Stimulated activated naive CD8-positive, alpha-beta T cell treated with anti-CD3 and anti-CD28 coated beads, Interleukin-15, amount 100 ng/mL, for 72 hours (primary cell): ENCODE results near the gene MTA1.

ENCODE experiments used
- ATAC-seq: fragments of 150-1000 bp; cut with Tn5 transposase; 2 replicates; pipeline ENCODE4 v1.10.0; 2021; ENCODE audit warnings: mild to moderate bottlenecking, moderate library complexity
- DNase-seq, 2 donors: peaks; one replicate each; pipeline ENCODE4 v3.0.0; 2021 to 2022
- H3K27ac Mint-ChIP-seq, 2 donors: one replicate each; pipeline ENCODE4 v1.8.0; 2022; ENCODE audit warnings: mild to moderate bottlenecking in 2 of 2, mixed read lengths in 2 of 2, moderate library complexity in 2 of 2
- H3K27me3 Mint-ChIP-seq: one replicate; pipeline ENCODE4 v1.8.0; 2022; ENCODE audit warnings: mixed read lengths
- H3K4me1 Mint-ChIP-seq: one replicate; pipeline ENCODE4 v1.8.0; 2022; ENCODE audit warnings: mild to moderate bottlenecking, mixed read lengths
- H3K4me3 Mint-ChIP-seq, 2 donors: one replicate each; pipeline ENCODE4 v1.8.0; 2022; ENCODE audit warnings: mild to moderate bottlenecking in 2 of 2, mixed read lengths in 2 of 2, moderate library complexity in 1 of 2
- H3K9me3 Mint-ChIP-seq, 2 donors: one replicate each; pipeline ENCODE4 v1.8.0; 2022; ENCODE audit warnings: mixed read lengths in 2 of 2

MTA1 gene

DNA sequence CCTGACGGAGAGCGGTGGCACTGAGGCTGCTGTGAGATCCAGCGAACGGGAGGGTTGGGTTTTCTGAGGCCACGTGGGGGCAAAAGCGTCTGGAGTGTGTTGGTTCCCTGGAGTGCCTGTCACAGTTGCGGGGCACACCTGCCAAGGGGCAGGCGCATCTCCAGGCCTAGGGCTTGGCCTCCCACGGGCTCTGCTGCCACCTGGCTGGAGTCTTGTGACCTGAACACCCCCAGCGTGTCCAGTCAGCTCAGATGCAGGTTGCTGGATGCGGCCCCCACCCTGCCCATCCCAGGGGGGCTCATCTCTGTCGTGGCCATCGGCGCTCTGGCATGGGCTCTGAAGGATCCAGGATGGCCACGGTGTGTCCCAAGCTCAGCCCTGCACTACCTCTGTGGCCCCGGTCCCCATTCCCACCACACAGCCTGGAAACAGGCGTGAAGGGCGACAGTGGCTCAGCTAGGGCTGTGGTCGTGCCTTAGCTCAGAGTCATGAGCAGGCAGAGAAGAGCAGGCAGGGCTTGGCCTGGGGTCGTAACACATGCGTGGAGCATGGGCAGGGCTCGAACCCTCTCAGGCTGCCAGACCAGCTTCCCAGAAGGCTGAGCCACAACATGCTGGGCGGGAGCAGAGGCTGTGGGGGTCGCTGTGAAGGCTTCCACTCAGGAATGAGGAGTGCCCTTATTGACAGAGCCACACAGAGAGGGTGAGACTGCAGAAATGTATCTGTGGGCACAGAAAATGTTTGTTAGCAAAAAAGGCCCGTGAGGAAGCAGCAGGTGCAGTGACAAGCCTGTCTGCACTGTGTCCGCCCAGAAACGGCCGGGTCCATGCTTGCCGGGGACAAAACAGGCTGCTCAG, 31.5 kb downstream of the MTA1 start:
- no peaks in the 10 kb centered on the region for H3K27me3 Mint-ChIP-seq
- no peak for DNase-seq
- peaks cover 30% of the 10 kb centered on the region for H3K4me1 Mint-ChIP-seq
- ATAC-seq = no peak
- H3K27ac Mint-ChIP-seq = no peak overlapping the region
- no peak overlapping the region for H3K4me3 Mint-ChIP-seq
- H3K9me3 Mint-ChIP-seq = no peaks in the 10 kb centered on the region

DNA sequence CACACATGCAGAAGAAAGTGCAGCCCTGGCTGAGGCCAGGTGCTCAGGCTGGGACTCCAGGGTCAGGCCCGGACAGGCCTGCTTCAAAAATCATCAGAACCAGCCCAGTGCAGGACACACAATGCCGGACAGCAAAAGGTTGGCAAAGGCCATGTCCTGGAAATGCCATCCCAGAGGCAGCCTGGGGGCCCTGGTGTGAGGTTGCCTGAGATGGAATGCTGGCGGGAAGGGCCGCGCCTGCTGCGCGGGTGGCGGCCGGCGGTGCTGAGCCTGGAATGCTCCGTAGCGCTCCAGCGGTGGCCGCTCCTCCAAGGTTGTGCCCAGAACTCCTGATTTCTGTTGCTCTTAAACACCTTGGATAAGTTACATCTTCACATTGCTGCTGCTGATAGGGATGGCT, 33.3 kb downstream of the MTA1 start:
- ATAC-seq (no peak), DNase-seq (no peak)
- Mint-ChIP-seq H3K9me3 (no peaks in the 10 kb centered on the region), H3K27me3 (no peaks in the 10 kb centered on the region), H3K27ac (peak overlapping the region; percentile 40 to 88), H3K4me1 (peaks cover 19% of the 10 kb centered on the region), H3K4me3 (no peak overlapping the region)

GRCh38 chr14:105453847-105454246, 34.2 kb downstream of the MTA1 start:
- H3K9me3 Mint-ChIP-seq = no peaks in the 10 kb centered on the region
- H3K4me1 Mint-ChIP-seq = peaks cover 17% of the 10 kb centered on the region
- H3K4me3 Mint-ChIP-seq = no peak overlapping the region
- H3K27ac Mint-ChIP-seq = no peak overlapping the region
- ATAC-seq = peak; percentile 2
- no peak for DNase-seq
- no peaks in the 10 kb centered on the region for H3K27me3 Mint-ChIP-seq

GRCh38 chr14:105455086-105455640, 35.5 kb downstream of the MTA1 start:
- Mint-ChIP-seq H3K4me1 (peaks cover 17% of the 10 kb centered on the region), H3K27ac (peak overlapping the region in 1 of 2 donors; percentile 8), H3K27me3 (no peaks in the 10 kb centered on the region), H3K9me3 (no peaks in the 10 kb centered on the region), H3K4me3 (no peak overlapping the region)
- no peak for ATAC-seq
- no peak for DNase-seq

DNA sequence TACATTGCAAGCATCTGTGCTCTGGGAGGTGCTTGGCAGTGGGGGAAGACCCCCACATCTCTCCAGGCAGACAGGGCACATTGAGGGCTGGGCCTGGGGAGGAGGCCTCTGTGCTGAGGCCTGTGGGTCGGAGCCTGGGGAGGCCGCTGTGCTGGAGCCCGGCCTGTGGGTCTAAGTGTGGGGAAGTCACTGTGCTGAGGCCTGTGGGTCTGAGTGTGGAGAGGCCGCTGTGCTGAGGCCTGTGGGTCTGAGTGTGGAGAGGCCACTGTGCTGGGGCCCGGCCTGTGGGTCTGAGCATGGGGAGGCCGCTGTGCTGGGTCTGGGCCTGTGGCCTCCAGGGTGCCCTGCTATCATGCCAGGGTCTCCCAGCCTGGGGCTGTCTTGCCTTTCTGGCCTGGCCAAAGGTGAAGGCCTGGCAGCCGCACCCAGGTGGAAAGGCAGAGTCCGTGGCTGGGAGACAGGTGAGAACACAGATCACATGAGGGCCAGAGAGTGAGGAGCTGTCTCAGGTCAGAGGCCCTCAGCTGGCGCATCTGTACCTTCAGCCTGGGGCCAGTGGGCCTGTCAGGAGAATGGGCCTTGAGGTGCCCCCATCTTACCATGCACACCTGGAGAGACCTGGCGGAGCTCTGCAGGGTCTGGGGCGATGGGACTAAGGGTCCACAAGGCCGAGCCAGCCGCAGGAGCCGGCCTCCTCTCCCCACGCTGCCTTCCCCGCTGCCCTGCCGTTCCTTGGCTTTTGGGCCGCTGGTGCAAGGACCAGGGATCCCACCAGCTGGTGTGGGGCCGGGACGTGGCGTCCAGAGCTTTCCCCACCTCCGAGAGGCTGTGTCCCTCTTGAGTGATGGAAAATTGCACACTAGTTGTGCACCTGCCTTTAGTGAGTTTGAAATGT, 36.4 kb downstream of the MTA1 start:
- Mint-ChIP-seq H3K9me3 (no peaks in the 10 kb centered on the region), H3K27me3 (no peaks in the 10 kb centered on the region), H3K4me1 (peaks cover 17% of the 10 kb centered on the region), H3K4me3 (no peak overlapping the region), H3K27ac (peak overlapping the region in 1 of 2 donors; percentile 48)
- ATAC-seq = no peak
- no peak for DNase-seq

- Mint-ChIP-seq H3K9me3 (no peaks in the 10 kb centered on the region), H3K4me3 (no peak overlapping the region), H3K27me3 (no peaks in the 10 kb centered on the region), H3K4me1 (peaks cover 17% of the 10 kb centered on the region), H3K27ac (no peak overlapping the region)
- DNase-seq (no peak), ATAC-seq (no peak)
Observed at GRCh38 chr14:105456736-105457617, 37.4 kb downstream of the MTA1 start.

DNA sequence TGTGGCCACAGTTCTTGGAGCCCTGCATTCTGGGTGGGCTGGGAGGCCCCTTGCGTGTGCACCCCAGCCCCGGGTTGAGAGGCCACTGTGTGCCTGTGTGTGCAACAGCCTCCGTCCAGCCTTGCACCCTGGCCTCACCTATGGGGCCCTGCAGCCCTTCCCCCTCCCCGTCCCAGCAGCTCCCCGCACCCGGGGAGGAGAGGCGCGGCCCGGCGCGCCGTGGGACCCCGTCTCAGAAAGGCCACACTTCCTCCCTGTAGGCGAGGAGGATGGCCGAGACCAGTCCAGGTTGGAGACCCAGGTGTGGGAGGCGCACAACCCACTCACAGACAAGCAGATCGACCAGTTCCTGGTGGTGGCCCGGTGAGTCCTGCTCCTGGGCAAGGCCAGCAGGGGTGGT, 38.4 kb downstream of the MTA1 start:
- no peak for DNase-seq
- no peaks in the 10 kb centered on the region for H3K27me3 Mint-ChIP-seq
- no peak overlapping the region for H3K4me3 Mint-ChIP-seq
- H3K4me1 Mint-ChIP-seq = peaks cover 10% of the 10 kb centered on the region
- ATAC-seq = peak; percentile 14
- no peaks in the 10 kb centered on the region for H3K9me3 Mint-ChIP-seq
- no peak overlapping the region for H3K27ac Mint-ChIP-seq

GRCh38 chr14:105458571-105458970, 38.9 kb downstream of the MTA1 start:
- no peaks in the 10 kb centered on the region for H3K27me3 Mint-ChIP-seq
- no peak overlapping the region for H3K27ac Mint-ChIP-seq
- ATAC-seq = no peak
- no peaks in the 10 kb centered on the region for H3K9me3 Mint-ChIP-seq
- H3K4me1 Mint-ChIP-seq = peaks cover 6% of the 10 kb centered on the region
- no peak overlapping the region for H3K4me3 Mint-ChIP-seq
- DNase-seq = no peak

GRCh38 chr14:105460116-105460515, 40.5 kb downstream of the MTA1 start:
- H3K27me3 Mint-ChIP-seq = no peaks in the 10 kb centered on the region
- no peak overlapping the region for H3K27ac Mint-ChIP-seq

DNA sequence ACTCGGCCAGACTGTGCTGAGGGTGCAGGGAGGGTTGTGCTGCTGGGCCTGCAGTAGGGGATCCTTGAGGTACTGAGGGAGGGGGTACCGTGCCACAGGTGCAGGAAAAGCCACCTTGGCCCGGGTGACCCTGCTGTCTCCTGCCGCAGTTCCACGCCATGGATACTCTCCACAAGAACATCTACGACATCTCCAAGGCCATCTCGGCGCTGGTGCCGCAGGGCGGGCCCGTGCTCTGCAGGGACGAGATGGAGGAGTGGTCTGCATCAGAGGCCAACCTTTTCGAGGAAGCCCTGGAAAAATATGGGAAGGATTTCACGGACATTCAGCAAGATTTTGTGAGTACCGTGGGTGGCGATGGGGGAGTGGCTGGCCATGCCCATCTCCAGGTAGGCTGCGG, 41.0 kb downstream of the MTA1 start:
- no peak overlapping the region for H3K27ac Mint-ChIP-seq
- no peaks in the 10 kb centered on the region for H3K9me3 Mint-ChIP-seq
- H3K4me3 Mint-ChIP-seq = no peak overlapping the region
- ATAC-seq = no peak
- H3K4me1 Mint-ChIP-seq = no peaks in the 10 kb centered on the region
- H3K27me3 Mint-ChIP-seq = no peaks in the 10 kb centered on the region
- DNase-seq = no peak

More at GRCh38 chr14:105460116-105460515, 40.5 kb downstream of the MTA1 start:
- Mint-ChIP-seq H3K4me1 (no peaks in the 10 kb centered on the region), H3K9me3 (no peaks in the 10 kb centered on the region), H3K4me3 (no peak overlapping the region)
- DNase-seq (no peak), ATAC-seq (no peak)

GRCh38 chr14:105461903-105462302, 42.3 kb downstream of the MTA1 start:
- no peaks in the 10 kb centered on the region for H3K4me1 Mint-ChIP-seq
- no peak overlapping the region for H3K4me3 Mint-ChIP-seq
- H3K27ac Mint-ChIP-seq = no peak overlapping the region
- ATAC-seq (no peak), DNase-seq (no peak)
- no peaks in the 10 kb centered on the region for H3K27me3 Mint-ChIP-seq
- H3K9me3 Mint-ChIP-seq = no peaks in the 10 kb centered on the region

DNA sequence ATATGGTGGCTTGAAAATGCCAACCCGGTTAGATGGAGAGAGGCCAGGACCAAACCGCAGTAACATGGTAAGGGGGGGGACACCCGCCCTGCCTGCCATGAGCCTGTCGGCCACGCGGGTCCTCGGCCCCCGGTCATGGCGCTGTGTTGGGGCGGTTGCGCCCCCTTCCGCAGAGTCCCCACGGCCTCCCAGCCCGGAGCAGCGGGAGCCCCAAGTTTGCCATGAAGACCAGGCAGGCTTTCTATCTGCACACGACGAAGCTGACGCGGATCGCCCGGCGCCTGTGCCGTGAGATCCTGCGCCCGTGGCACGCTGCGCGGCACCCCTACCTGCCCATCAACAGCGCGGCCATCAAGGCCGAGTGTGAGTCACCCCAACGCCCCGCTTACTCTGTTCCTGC, 44.9 kb downstream of the MTA1 start:
- ATAC-seq = no peak
- H3K9me3 Mint-ChIP-seq = no peaks in the 10 kb centered on the region
- no peak overlapping the region for H3K27ac Mint-ChIP-seq
- DNase-seq = no peak
- no peak overlapping the region for H3K4me3 Mint-ChIP-seq
- H3K4me1 Mint-ChIP-seq = no peaks in the 10 kb centered on the region
- no peaks in the 10 kb centered on the region for H3K27me3 Mint-ChIP-seq

GRCh38 chr14:105465209-105466031, 45.8 kb downstream of the MTA1 start:
- DNase-seq = no peak
- no peak overlapping the region for H3K4me3 Mint-ChIP-seq
- ATAC-seq = no peak
- no peaks in the 10 kb centered on the region for H3K27me3 Mint-ChIP-seq
- H3K9me3 Mint-ChIP-seq = no peaks in the 10 kb centered on the region
- no peaks in the 10 kb centered on the region for H3K4me1 Mint-ChIP-seq
- H3K27ac Mint-ChIP-seq = no peak overlapping the region

DNA sequence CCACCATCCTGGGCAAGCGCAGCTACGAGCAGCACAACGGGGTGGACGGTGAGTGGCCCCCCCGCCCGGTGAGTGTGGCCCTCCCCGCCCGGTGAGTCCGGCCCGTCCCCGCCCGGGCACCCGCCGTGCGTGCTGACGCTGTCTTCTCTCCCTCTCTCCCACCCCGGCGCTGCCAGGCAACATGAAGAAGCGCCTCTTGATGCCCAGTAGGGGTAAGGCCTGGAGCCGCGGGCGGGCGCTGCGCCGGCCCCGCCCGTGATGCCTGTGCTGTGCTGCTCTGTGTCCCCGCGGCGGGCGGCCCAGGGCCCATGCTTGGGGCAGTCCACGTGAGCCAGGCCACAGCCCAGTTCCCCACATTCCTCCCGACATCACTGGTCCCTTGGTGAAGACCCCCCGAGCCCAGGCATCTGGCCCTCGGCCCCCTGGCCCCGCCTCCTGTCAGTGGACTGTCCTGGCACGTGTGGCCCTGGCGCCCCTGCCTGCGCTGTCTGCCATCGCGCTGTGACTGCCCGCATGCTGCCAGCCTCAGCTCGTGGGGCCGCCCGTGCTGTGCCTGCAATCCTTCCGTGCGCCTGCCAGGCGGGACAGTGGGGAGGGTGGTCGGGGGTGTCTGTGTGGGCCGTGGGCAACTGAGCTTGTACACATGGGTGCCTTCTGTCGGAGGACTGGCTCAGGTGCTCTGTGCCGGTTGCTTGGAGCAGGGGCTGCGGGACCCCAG, 47.1 kb downstream of the MTA1 start:
- ATAC-seq = peak; percentile 27

More for the DNA sequence above, 47.1 kb downstream of the MTA1 start:
- H3K27ac Mint-ChIP-seq = peak overlapping the region in 1 of 2 donors; percentile 27
- DNase-seq = no peak
- no peaks in the 10 kb centered on the region for H3K9me3 Mint-ChIP-seq
- no peak overlapping the region for H3K4me3 Mint-ChIP-seq
- H3K27me3 Mint-ChIP-seq = no peaks in the 10 kb centered on the region
- no peaks in the 10 kb centered on the region for H3K4me1 Mint-ChIP-seq
